ENCODE measurements around the gene NME1. TPM values are rescaled to one million over a fixed set of nuclear protein-coding genes. Genes with fewer than 3 reads are reported as not detected.

The NME1 gene
- total and polyA plus RNA-seq, 9 of the 15 experiments (the other 6 are each of a cell fraction or from before 2014, with no cell fraction given), result 449 to 1,588 (median 604) TPM

DNA sequence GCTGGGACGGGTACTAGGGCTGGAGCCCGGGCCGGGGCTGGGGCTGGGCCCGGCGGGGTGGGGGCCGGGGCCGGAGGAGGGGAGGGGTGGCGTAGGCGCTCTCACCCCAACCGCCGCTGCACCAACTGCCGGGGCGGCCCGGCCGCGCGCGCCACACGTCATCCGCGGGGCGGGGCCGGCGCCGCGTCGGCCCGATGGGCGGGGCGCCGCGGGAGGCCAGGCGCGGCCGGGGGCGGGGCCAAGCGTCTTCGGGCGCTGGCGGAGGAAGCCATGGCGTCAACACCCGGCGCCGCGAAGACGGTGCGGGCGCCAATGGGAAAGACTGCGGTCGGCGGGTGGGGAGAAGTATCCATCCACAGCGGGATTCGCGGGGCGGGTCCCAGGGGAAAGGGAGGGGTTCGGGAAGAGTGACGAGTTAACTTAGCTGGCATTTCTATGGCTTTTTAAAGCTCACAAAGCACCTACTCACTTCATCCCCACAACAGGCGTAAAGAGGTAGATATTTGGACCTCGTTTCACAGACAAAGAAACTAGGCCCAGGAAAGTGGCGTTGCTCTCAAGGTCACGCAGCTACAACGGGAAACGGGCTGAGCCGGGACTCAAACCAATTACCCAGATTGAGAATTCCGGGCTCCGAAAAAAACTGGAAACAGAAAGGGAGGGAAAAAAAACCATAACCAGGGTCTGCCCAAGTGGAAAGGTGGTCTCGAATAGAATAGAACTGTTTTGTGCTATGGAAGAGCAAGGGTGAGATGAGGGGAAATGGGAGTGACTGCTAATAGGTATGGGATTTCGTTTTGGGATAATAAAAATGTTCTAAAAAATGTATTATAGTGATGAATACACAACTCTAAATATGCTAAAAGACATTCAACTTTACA lies 32.4 kb upstream of the NME1 start, which contains the start of gene SPAG9 (continued):
- TF ChIP-seq ZNF764 (CRISPR knock-in tag; IDR thresholded peaks at IDR 0.05; ENCODE audit: low read depth) (no peak), CCNT2 (IDR thresholded peaks at IDR 0.05; ENCODE audit: borderline replicate concordance, extremely low read depth, insufficient read length, low read depth, low read length) (peak; percentile 74), ZNF274 (IDR thresholded peaks at IDR 0.05; ENCODE audit: borderline replicate concordance, low read depth, low read length) (no peak), SIRT6 (IDR thresholded peaks at IDR 0.05; ENCODE audit: low read depth, low read length) (no peak), TRIM24 (IDR thresholded peaks at IDR 0.05) (no peak), MECOM (CRISPR knock-in tag; IDR thresholded peaks at IDR 0.05) (no peak), TCF7L2 (IDR thresholded peaks at IDR 0.05; ENCODE audit: low read depth, low read length) (no peak; the same call in 1 of the 2 replicates), TEAD2 (tag; IDR thresholded peaks at IDR 0.05) (no peak), GABPA (tag; conservative IDR thresholded peaks at IDR 0.05; ENCODE audit: low read depth) (peak; percentile 50; the same call in 1 of the 2 replicates), FOXP1 (CRISPR knock-in tag; IDR thresholded peaks at IDR 0.05) (no peak), WHSC1 (IDR thresholded peaks at IDR 0.05; ENCODE audit: low read length) (no peak), KLF6 (CRISPR knock-in tag; IDR thresholded peaks at IDR 0.05; ENCODE audit: borderline replicate concordance) (peak; percentile 69; the same call in 1 of the 2 replicates), MTF1 (CRISPR knock-in tag; IDR thresholded peaks at IDR 0.05; ENCODE audit: borderline replicate concordance) (no peak), TBL1XR1 (IDR thresholded peaks at IDR 0.05; ENCODE audit: low read length in 2 of 2) (peak in 1 of 2 experiments; percentile 38; a peak in 1 of 4 replicates)
- TF ChIP-seq, protein P1, sequence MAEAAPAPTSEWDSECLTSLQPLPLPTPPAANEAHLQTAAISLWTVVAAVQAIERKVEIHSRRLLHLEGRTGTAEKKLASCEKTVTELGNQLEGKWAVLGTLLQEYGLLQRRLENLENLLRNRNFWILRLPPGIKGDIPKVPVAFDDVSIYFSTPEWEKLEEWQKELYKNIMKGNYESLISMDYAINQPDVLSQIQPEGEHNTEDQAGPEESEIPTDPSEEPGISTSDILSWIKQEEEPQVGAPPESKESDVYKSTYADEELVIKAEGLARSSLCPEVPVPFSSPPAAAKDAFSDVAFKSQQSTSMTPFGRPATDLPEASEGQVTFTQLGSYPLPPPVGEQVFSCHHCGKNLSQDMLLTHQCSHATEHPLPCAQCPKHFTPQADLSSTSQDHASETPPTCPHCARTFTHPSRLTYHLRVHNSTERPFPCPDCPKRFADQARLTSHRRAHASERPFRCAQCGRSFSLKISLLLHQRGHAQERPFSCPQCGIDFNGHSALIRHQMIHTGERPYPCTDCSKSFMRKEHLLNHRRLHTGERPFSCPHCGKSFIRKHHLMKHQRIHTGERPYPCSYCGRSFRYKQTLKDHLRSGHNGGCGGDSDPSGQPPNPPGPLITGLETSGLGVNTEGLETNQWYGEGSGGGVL (CRISPR knock-in tag; IDR thresholded peaks at IDR 0.05), result no peak
- TF ChIP-seq, protein P2, sequence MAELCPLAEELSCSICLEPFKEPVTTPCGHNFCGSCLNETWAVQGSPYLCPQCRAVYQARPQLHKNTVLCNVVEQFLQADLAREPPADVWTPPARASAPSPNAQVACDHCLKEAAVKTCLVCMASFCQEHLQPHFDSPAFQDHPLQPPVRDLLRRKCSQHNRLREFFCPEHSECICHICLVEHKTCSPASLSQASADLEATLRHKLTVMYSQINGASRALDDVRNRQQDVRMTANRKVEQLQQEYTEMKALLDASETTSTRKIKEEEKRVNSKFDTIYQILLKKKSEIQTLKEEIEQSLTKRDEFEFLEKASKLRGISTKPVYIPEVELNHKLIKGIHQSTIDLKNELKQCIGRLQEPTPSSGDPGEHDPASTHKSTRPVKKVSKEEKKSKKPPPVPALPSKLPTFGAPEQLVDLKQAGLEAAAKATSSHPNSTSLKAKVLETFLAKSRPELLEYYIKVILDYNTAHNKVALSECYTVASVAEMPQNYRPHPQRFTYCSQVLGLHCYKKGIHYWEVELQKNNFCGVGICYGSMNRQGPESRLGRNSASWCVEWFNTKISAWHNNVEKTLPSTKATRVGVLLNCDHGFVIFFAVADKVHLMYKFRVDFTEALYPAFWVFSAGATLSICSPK (IDR thresholded peaks at IDR 0.05; ENCODE audit: borderline replicate concordance), result 0 out of 2 replicates have a peak, but pooled peaks have one; percentile 29
- TF ChIP-seq, protein P3, sequence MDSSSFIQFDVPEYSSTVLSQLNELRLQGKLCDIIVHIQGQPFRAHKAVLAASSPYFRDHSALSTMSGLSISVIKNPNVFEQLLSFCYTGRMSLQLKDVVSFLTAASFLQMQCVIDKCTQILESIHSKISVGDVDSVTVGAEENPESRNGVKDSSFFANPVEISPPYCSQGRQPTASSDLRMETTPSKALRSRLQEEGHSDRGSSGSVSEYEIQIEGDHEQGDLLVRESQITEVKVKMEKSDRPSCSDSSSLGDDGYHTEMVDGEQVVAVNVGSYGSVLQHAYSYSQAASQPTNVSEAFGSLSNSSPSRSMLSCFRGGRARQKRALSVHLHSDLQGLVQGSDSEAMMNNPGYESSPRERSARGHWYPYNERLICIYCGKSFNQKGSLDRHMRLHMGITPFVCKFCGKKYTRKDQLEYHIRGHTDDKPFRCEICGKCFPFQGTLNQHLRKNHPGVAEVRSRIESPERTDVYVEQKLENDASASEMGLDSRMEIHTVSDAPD (CRISPR knock-in tag; IDR thresholded peaks at IDR 0.05), result no peak
- TF ChIP-seq, protein P4, sequence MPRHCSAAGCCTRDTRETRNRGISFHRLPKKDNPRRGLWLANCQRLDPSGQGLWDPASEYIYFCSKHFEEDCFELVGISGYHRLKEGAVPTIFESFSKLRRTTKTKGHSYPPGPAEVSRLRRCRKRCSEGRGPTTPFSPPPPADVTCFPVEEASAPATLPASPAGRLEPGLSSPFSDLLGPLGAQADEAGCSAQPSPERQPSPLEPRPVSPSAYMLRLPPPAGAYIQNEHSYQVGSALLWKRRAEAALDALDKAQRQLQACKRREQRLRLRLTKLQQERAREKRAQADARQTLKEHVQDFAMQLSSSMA (CRISPR knock-in tag; IDR thresholded peaks at IDR 0.05), result no peak
- TF ChIP-seq, protein P5, sequence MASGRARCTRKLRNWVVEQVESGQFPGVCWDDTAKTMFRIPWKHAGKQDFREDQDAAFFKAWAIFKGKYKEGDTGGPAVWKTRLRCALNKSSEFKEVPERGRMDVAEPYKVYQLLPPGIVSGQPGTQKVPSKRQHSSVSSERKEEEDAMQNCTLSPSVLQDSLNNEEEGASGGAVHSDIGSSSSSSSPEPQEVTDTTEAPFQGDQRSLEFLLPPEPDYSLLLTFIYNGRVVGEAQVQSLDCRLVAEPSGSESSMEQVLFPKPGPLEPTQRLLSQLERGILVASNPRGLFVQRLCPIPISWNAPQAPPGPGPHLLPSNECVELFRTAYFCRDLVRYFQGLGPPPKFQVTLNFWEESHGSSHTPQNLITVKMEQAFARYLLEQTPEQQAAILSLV (tag; IDR thresholded peaks at IDR 0.05), result no peak

Data from K562 (cell line).